Purkinje cell (primary cell): ENCODE data around the gene POLR3F. TPM values are rescaled to one million over a fixed set of nuclear protein-coding genes. Genes with fewer than 3 reads are reported as not detected.

ENCODE experiments used
- polyA plus RNA-seq: library from polyadenylated mRNA; unstranded; fragments of >200 nt; fragmentation: Nextera tagmentation; gene quantifications from 2 replicates; pipeline ENCODE4 v1.2.1, GENCODE V29; 2014

POLR3F gene
- 24.1 and 27.0 TPM in 2 replicates for polyA plus RNA-seq

GRCh38 chr20:18466894-18467730, at the start of gene POLR3F, which contains the start of gene DZANK1:
POLR3F (plus strand) TSS chr20:18467390; CDS start chr20:18467507, 117 bp downstream.
DZANK1 (minus strand) TSS chr20:18467030; CDS start chr20:18465358, 1,672 bp downstream.

GRCh38 chr20:18496740-18497592, 29.8 kb downstream of the POLR3F start, which contains the start of gene RBBP9:
RBBP9 (minus strand) TSS chr20:18497225; CDS start chr20:18497167, 58 bp downstream.

GRCh38 chr20:18507218-18508191, 40.3 kb downstream of the POLR3F start, which contains the start of gene SEC23B:
SEC23B (plus strand) TSS chr20:18507940; CDS start chr20:18510836, 2,896 bp downstream.

Other genes with a start within 250 kb of the POLR3F start
- gene ZNF133, start 178.9 kb upstream of the POLR3F start, polyA plus RNA-seq = 2.3 and 7.4 TPM in 2 replicates
- 4.7 and 6.2 TPM in 2 replicates for gene DZANK1, start 360 bp upstream of the POLR3F start, polyA plus RNA-seq
- gene RBBP9, start 29.8 kb downstream of the POLR3F start, polyA plus RNA-seq = 2.0 and 3.3 TPM in 2 replicates
- gene SEC23B, start 40.5 kb downstream of the POLR3F start, polyA plus RNA-seq = 27.5 and 34.9 TPM in 2 replicates
- 532 and 592 TPM in 2 replicates for gene SMIM26, start 100.0 kb downstream of the POLR3F start, polyA plus RNA-seq
- 30.0 and 30.5 TPM in 2 replicates for gene DTD1, start 120.7 kb downstream of the POLR3F start, polyA plus RNA-seq